HepG2 (cell line): ENCODE measurements around the gene ARHGAP45. TPM values are rescaled to one million over a fixed set of nuclear protein-coding genes. Genes with fewer than 3 reads are reported as not detected.

ENCODE experiments used
- ATAC-seq: fragments of 200-7000 bp; cut with Tn5 transposase; 3 replicates; pipeline ENCODE4 v1.9.1; 2020; ENCODE audit warnings: mild to moderate bottlenecking, moderate library complexity
- BruUV-seq: library from RNA; stranded (reverse); fragments of 400-500 nt; replicated peaks from 2 replicates; lab custom pipeline; 2021; lab: Mats Ljungman, UMichigan
- CTCF ChIA-PET: fragments of 300-600 bp; formaldehyde crosslinking; extraction: SDS; loops from one replicate; lab custom pipeline; 2021; ENCODE audit warnings: low total read pairs, inconsistent platforms, low intra/inter-chr PET ratio; lab: Yijun Ruan, JAX
- POLR2A ChIA-PET: fragments of 350-600 bp; sonication (Branson Sonifier 250); formaldehyde crosslinking; loops from one replicate; lab custom pipeline; 2020; ENCODE audit warnings: antibody characterized with exemption, inconsistent platforms; lab: Yijun Ruan, JAX
- DNase-seq: peaks from one replicate; pipeline ENCODE4 v3.0.0-alpha.2; 2015; ENCODE audit warnings: low spot score
- FAIRE-seq: peaks from 3 replicates; lab custom pipeline; 2011; peaks lifted over from hg19 to GRCh38; lab: Jason Lieb, UNC
- H2AFZ ChIP-seq: one replicate; pipeline ENCODE4 v1.6.1; 2011; ENCODE audit warnings: low read length, inconsistent platforms
- H3K27ac ChIP-seq: fragments of 300-600 bp; 3 replicates; pipeline ENCODE4 v1.8.0; 2011; ENCODE audit warnings: mixed run types, mild to moderate bottlenecking, mixed read lengths, low read length, inconsistent platforms; ENCODE audit not compliant: insufficient read depth; ENCODE audit errors: extremely low read length
- H3K27me3 ChIP-seq, 2 experiments: fragments of 200-600 bp in 1 of 2; 2 replicates in 1 of 2; 3 replicates in 1 of 2; pipeline versions ENCODE4 v1.6.0 to v1.8.0; 2011; ENCODE audit warnings: low read length in 2 of 2, mild to moderate bottlenecking in 2 of 2, moderate library complexity in 2 of 2, inconsistent platforms in 1 of 2; ENCODE audit not compliant: insufficient read depth in 2 of 2, control insufficient read depth in 1 of 2
- H3K36me3 ChIP-seq, 2 experiments: fragments of 200-600 bp in 1 of 2; replicated peaks in 1 of 2; 2 replicates in 1 of 2; 3 replicates in 1 of 2; pipeline versions ENCODE4 v1.5.1 to v1.8.0; 2011; ENCODE audit warnings: low read length in 2 of 2, inconsistent platforms in 1 of 2; ENCODE audit not compliant: insufficient read depth in 2 of 2, control insufficient read depth in 1 of 2
- H3K4me1 ChIP-seq: 2 replicates; pipeline ENCODE4 v1.5.1; 2012; ENCODE audit warnings: low read length, inconsistent platforms; ENCODE audit not compliant: insufficient read depth
- H3K4me2 ChIP-seq: 2 replicates; pipeline ENCODE4 v1.6.0; 2011; ENCODE audit warnings: low read depth, low read length, inconsistent platforms
- H3K4me3 ChIP-seq, 3 experiments: fragments of 200-600 bp in 1 of 3; sonication (generic), shearing (Covaris generic) in 1 of 3; replicated peaks in 1 of 3; 2 replicates each; pipeline ENCODE4 v1.5.1; 2011 to 2016; ENCODE audit warnings: low read length in 3 of 3, inconsistent platforms in 2 of 3, low read depth in 2 of 3, mild to moderate bottlenecking in 2 of 3, control low read depth in 1 of 3, mixed read lengths in 1 of 3; ENCODE audit not compliant: insufficient read depth in 1 of 3
- H3K79me2 ChIP-seq: one replicate; pipeline ENCODE4 v1.6.1; 2011; ENCODE audit warnings: low read length, inconsistent platforms; ENCODE audit not compliant: insufficient read depth
- H3K9ac ChIP-seq: 2 replicates; pipeline ENCODE4 v1.6.0; 2011; ENCODE audit warnings: mild to moderate bottlenecking, low read depth, low read length, inconsistent platforms; ENCODE audit not compliant: insufficient read depth
- H3K9me3 ChIP-seq: 2 replicates; pipeline ENCODE4 v1.5.1; 2012; ENCODE audit warnings: mild to moderate bottlenecking, low read length
- H4K20me1 ChIP-seq: 2 replicates; pipeline ENCODE4 v1.6.0; 2011; ENCODE audit warnings: inconsistent platforms, mild to moderate bottlenecking, low read length, moderate library complexity; ENCODE audit not compliant: insufficient read depth
- AGO1 ChIP-seq: fragments of 200-400 bp; formaldehyde crosslinking; IDR thresholded peaks from 2 replicates; pipeline ENCODE4 v1.6.1; 2017; ENCODE audit warnings: mild to moderate bottlenecking, low read depth, low read length, moderate library complexity; ENCODE audit not compliant: poor library complexity, severe bottlenecking
- FIP1L1 ChIP-seq: fragments of 200-400 bp; formaldehyde crosslinking; IDR thresholded peaks from 2 replicates; pipeline ENCODE4 v1.6.1; 2018; ENCODE audit warnings: low read depth, mild to moderate bottlenecking, low read length, moderate library complexity, borderline replicate concordance; ENCODE audit not compliant: insufficient read depth
- HES4 ChIP-seq: sonication (generic); formaldehyde crosslinking; IDR thresholded peaks from 2 replicates; pipeline ENCODE4 v1.9.0; 2021; ENCODE audit warnings: mild to moderate bottlenecking, missing genetic modification reagents, borderline replicate concordance
- MBNL3 ChIP-seq: fragments of 250-450 bp; sonication (Bioruptor Pico); conservative IDR thresholded peaks from 2 replicates; pipeline ENCODE4 v1.8.0; 2022; ENCODE audit warnings: mild to moderate bottlenecking, inconsistent platforms
- NFRKB ChIP-seq: fragments of 450-650 bp; IDR thresholded peaks from 2 replicates; pipeline ENCODE4 v1.6.1; 2017
- NONO ChIP-seq, 2 experiments: fragments of 450-650 bp in 1 of 2; sonication (generic) in 1 of 2; formaldehyde crosslinking in 1 of 2; IDR thresholded peaks in 1 of 2; conservative IDR thresholded peaks in 1 of 2; 2 replicates each; pipeline versions ENCODE4 v1.6.1 to v1.8.0; 2017 to 2022; ENCODE audit warnings: mild to moderate bottlenecking in 1 of 2, missing genetic modification reagents in 1 of 2, moderate library complexity in 1 of 2
- PRDM10 ChIP-seq: sonication (generic); formaldehyde crosslinking; IDR thresholded peaks from 2 replicates; pipeline ENCODE4 v1.4.0; 2020; ENCODE audit warnings: low read depth, missing genetic modification reagents
- RBFOX2 ChIP-seq: fragments of 200-400 bp; formaldehyde crosslinking; IDR thresholded peaks from 2 replicates; pipeline ENCODE4 v1.6.1; 2017; ENCODE audit warnings: low read depth, mild to moderate bottlenecking, low read length
- ZNF501 ChIP-seq: sonication (generic); formaldehyde crosslinking; IDR thresholded peaks from 2 replicates; pipeline ENCODE4 v1.5.1; 2020; ENCODE audit warnings: mild to moderate bottlenecking, moderate library complexity, missing genetic modification reagents
- ZNF510 ChIP-seq: sonication (generic); formaldehyde crosslinking; IDR thresholded peaks from 2 replicates; pipeline ENCODE4 v1.4.0; 2020; ENCODE audit warnings: low read depth, mild to moderate bottlenecking, missing genetic modification reagents
- WGBS: methylation state at CpG from one replicate; pipeline ENCODE4 v1.1.6; 2017; ENCODE audit warnings: low lambda C conversion rate; 5-methylcytosine and 5-hydroxymethylcytosine counted together
- in situ Hi-C: cut with HindIII; loops from 2 replicates; pipeline ENCODE4 v1.10.0; 2017; ENCODE audit warnings: low pct_unique_long_range_greater_than_20kb; ENCODE audit not compliant: extremely low pct_ligation_motif_present
- intact Hi-C: fragments of 100-400 bp; cut with micrococcal nuclease; formaldehyde crosslinking; loops from one replicate; pipeline ENCODE4 v1.10.0; 2022; ENCODE audit not compliant: unreplicated experiment
- polyA plus RNA-seq, 8 experiments: library from polyadenylated mRNA; depleted of rRNA in 3 of 8; stranded (reverse) in 7 of 8; unstranded in 1 of 8; fragments of >200 nt; fragmentation: Illumina TruSeq in 4 of 8; extraction: Trizol in 4 of 8; gene quantifications; 2 replicates each; pipeline versions ENCODE4 v1.2.1 to v1.2.3, GENCODE V29; 2011 to 2016; ENCODE audit warnings: low read depth in 4 of 8, missing spikeins in 1 of 8, mixed read lengths in 1 of 8; ENCODE audit not compliant: insufficient read depth in 1 of 8
- total RNA-seq, 5 experiments: library from RNA; depleted of rRNA; stranded (reverse); fragments of >200 nt; fragmentation: Illumina TruSeq; extraction: Trizol; gene quantifications; 2 replicates each; pipeline ENCODE4 v1.2.3, GENCODE V29; 2016; ENCODE audit warnings: low read depth in 1 of 5

The ARHGAP45 gene
- total and polyA plus RNA-seq, 2 of the 13 experiments (the other 11 are each of a cell fraction or from before 2014, with no cell fraction given): 0.84 to 32.0 TPM

DNA sequence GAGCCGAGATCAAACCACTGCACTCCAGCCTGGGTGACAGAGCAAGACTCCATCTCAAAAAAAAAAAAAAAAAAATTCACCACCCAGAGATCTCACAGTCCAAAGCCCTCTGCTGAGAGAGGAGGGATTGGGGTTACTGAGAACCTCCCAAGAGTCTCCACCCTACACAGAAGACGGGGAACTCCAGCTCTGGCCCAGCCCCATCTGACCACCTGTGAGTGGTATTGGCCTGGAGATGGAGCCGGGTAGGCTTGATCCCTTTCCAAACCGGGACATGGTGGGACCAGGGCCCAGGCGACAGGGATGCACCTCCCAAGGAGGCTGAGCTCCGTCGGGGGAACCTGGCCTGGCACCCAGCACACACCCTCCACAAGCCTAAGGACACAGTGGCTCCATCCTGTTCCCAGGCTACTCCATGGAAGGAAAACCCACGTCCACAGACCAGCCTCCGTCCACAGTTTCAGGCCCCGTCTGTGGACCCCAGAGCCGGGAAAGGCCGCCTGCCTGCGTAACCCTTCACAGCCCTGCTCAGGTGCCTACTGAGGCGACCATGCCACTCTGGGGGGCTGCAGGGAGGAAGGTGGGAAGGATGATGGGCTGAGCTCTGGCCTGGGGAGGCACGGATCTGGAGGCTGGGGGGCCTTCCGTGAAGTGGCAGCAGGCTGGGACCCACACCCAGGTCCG, 47.9 kb upstream of the ARHGAP45 start:
- FAIRE-seq (no peak), ATAC-seq (no peak), DNase-seq (no peak)
- WGBS: 28% methylated on average over 7 of the region's 17 CpGs
- TF ChIP-seq MBNL3 (no peak), AGO1 (no peak), NFRKB (no peak), RBFOX2 (peak; percentile 45; the same call in 1 of the 2 replicates), NONO (IDR thresholded peaks at IDR 0.05) (no peak), NONO (CRISPR knock-in tag; conservative IDR thresholded peaks at IDR 0.05) (no peak), ZNF501 (CRISPR knock-in tag) (0 out of 2 replicates have a peak, but pooled peaks have one; percentile 9), PRDM10 (CRISPR knock-in tag) (0 out of 2 replicates have a peak, but pooled peaks have one; percentile 36), ZNF510 (CRISPR knock-in tag) (no peak), FIP1L1 (no peak), HES4 (no peak)
- POLR2A ChIA-PET: interaction anchor here (0.6 to 1.4 kb wide), 7 partner anchors 9 to 315 kb away, joined by 3 to 5 read pairs (median 3); partner anchors contain the start of genes ABCA7 and WDR18
- H3K4me1 ChIP-seq: peaks cover 47% of the 10 kb centered on the region
- H3K9me3 ChIP-seq: no peaks in the 10 kb centered on the region
- peak overlapping the region; percentile 93 for H3K4me2 ChIP-seq
- H4K20me1 ChIP-seq: peaks cover 27% of the 10 kb centered on the region
- peak overlapping the region; percentile 90 for H3K9ac ChIP-seq
- H3K36me3 ChIP-seq: peaks cover 5 to 6% of the 10 kb centered on the region in 2 experiments; a peak in 3 of 5 replicates
- H2AFZ ChIP-seq: no peak overlapping the region
- no peaks in the 10 kb centered on the region for H3K27me3 ChIP-seq
- in situ Hi-C loops: no loop called here
- H3K79me2 ChIP-seq: peaks cover 58% of the 10 kb centered on the region
- BruUV-seq: no TSS peak
- CTCF ChIA-PET: no interaction called here
- no peak overlapping the region for H3K27ac ChIP-seq
- intact Hi-C loops: no loop called here
- H3K4me3 ChIP-seq: peak overlapping the region; percentile 69 to 92 (median 90); a peak in 5 of 6 replicates
